Measurements from ENCODE around the gene MAP3K10.

The MAP3K10 gene

GRCh38 chr19:40249781-40250180 lies 58.6 kb downstream of the MAP3K10 start:
- DNase-seq (ENCODE audit: low read depth in 2 of 2), result no peak

GRCh38 chr19:40251244-40251643 lies 60.0 kb downstream of the MAP3K10 start:
- DNase-seq (ENCODE audit: low read depth in 2 of 2), result no peak

GRCh38 chr19:40251991-40252390 lies 60.8 kb downstream of the MAP3K10 start:
- no peak for DNase-seq (ENCODE audit: low read depth in 2 of 2)

- DNase-seq (ENCODE audit: low read depth in 2 of 2), result no peak
These were observed 61.2 kb downstream of the MAP3K10 start for GRCh38 chr19:40252395-40252794.

- no peak for DNase-seq (ENCODE audit: low read depth in 2 of 2)
These were observed 62.4 kb downstream of the MAP3K10 start for GRCh38 chr19:40253611-40254092.

GRCh38 chr19:40254714-40255418 lies 63.6 kb downstream of the MAP3K10 start:
- no peak for DNase-seq (ENCODE audit: low read depth in 2 of 2)

GRCh38 chr19:40255619-40256166 lies 64.5 kb downstream of the MAP3K10 start:
- no peak for DNase-seq (ENCODE audit: low read depth in 2 of 2)

- no peak for DNase-seq (ENCODE audit: low read depth in 2 of 2)
These were observed 65.3 kb downstream of the MAP3K10 start for GRCh38 chr19:40256512-40256911.

GRCh38 chr19:40257096-40257517 lies 65.9 kb downstream of the MAP3K10 start:
- DNase-seq (ENCODE audit: low read depth in 2 of 2), result no peak

- no peak for DNase-seq (ENCODE audit: low read depth in 2 of 2)
These were observed 70.4 kb downstream of the MAP3K10 start for GRCh38 chr19:40261631-40262030.

- no peak for DNase-seq (ENCODE audit: low read depth in 2 of 2)
These were observed 71.2 kb downstream of the MAP3K10 start for GRCh38 chr19:40262422-40262821.

- no peak for DNase-seq (ENCODE audit: low read depth in 2 of 2)
These were observed 72.5 kb downstream of the MAP3K10 start for GRCh38 chr19:40263440-40264313.

- DNase-seq (ENCODE audit: low read depth in 2 of 2), result no peak
These were observed 73.3 kb downstream of the MAP3K10 start for GRCh38 chr19:40264314-40265054.

Data from stimulated activated CD8-positive, alpha-beta memory T cell treated with anti-CD3 and anti-CD28 coated beads, Interleukin-7, amount 100 ng/mL, for 1 hour (primary cell).